Epidermal melanocyte (primary cell): ENCODE measurements around the gene KIF3A.

ENCODE experiments used
- DNase-seq: peaks from one replicate; pipeline ENCODE4 v3.0.0; 2011; ENCODE audit warnings: low spot score; ENCODE audit not compliant: insufficient read length

The KIF3A gene

DNA sequence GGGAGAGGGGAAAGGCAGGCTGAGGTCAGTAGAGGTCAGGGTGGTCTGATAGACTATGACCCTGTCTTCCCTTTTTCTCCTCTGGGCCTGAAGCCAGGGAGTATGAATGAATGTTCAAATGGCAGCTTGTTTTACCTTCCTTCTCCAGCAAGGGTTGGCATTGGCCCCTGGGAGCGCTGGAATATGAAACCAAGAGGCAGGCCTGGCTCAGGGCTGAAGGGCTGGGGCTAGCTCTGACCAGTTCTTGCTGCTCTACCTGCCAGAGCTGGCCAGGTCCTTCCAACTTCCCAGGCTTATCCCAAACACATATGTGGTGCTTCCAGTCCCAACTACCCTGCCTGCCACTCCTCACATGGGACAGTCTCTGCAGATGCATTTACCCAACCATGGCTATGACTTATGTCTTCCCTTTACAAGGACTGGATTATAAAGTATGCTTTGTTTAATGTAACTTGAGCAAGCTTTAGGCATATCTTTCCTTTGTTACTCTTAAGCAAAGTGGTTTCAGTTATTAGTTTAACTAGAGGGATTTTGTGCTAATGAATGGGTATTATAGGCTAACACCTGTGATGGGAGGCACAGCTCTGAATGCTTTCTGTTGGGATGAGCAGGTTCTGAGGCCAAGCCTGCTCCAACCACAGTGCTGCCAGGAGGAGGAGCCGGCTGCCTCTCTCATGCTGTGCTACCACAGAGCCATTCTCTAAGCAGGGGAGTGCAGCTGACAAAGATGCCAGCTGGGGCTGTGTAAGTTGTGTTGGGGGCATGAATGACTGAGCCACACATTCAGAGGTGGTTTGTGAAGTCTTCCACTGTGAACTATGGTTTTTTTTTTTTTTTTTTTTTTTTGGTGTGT lies 16.0 kb upstream of the KIF3A start:
- no peak for DNase-seq

GRCh38 chr5:132752581-132753125 lies 15.3 kb upstream of the KIF3A start:
- DNase-seq: no peak

DNA sequence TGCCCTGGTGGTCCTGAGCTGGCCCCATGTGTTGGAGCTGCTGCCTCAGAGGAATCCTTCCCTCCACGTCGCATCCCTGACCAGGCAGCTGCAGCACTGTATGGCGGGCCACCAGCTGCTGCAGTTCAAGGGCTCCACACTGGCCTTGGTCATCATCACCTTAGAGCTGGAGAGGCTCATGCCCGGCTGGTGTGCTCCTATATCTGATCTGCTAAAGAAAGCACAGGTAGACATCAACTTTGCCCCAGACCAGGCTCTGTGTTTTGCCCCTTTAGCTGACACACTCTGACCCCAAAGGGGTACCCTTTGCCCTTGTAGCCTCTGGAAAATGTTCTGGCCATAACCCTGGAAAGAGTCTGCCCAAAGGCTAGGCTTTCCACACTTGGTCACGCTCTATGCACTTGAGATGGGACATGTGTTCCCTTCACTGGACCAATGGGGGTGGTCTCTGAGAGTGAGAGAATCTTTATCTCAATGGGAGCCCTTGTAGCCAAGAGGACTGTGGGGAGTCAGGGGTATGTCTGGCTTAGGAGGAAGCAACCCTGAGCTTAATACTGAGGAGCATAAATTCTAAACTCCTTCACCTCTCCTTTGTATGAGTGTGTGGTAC lies 14.7 kb upstream of the KIF3A start:
- DNase-seq: no peak

DNA sequence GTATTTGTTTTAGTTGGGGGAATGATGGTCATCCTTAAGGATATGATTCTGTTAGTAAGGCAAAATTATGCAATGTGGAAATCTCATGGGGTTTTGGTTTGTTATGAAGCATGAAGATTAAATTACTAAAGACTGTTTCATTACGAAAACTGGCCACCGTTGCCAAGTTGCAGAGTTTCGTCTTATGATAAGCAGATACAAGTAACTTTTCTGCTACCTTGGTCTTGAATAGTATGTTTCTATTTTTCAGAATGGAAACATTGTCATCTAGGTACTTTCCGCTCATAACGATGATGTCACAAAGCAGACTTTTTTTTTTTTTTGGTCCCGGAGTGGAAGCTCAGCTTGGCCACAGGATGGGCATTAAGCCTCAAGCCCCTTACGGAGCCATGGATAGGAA lies 14.1 kb upstream of the KIF3A start:
- DNase-seq: no peak

- no peak for DNase-seq
Observed at GRCh38 chr5:132750471-132751230, 13.3 kb upstream of the KIF3A start.

DNA sequence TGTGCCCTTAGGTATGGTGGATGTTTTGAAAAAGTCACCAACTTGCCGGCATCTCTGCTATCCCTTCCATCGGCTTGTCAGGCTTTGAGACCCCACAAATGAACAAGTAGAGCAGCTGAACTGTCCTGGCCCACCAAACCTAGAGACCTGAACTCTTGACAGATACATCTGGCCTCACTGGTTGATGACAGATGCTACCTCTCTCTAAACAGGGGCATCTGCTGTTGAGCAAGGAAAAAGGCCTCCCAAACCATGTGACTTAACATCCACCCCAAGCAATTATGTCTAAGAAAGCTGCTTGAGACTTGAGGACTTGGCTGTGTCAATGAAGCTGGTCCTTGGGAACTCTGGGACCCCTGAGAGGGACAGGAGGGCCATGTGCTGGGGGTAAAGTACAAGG lies 12.2 kb upstream of the KIF3A start:
- no peak for DNase-seq

- no peak for DNase-seq
Observed at GRCh38 chr5:132748522-132749000, 11.2 kb upstream of the KIF3A start.

DNA sequence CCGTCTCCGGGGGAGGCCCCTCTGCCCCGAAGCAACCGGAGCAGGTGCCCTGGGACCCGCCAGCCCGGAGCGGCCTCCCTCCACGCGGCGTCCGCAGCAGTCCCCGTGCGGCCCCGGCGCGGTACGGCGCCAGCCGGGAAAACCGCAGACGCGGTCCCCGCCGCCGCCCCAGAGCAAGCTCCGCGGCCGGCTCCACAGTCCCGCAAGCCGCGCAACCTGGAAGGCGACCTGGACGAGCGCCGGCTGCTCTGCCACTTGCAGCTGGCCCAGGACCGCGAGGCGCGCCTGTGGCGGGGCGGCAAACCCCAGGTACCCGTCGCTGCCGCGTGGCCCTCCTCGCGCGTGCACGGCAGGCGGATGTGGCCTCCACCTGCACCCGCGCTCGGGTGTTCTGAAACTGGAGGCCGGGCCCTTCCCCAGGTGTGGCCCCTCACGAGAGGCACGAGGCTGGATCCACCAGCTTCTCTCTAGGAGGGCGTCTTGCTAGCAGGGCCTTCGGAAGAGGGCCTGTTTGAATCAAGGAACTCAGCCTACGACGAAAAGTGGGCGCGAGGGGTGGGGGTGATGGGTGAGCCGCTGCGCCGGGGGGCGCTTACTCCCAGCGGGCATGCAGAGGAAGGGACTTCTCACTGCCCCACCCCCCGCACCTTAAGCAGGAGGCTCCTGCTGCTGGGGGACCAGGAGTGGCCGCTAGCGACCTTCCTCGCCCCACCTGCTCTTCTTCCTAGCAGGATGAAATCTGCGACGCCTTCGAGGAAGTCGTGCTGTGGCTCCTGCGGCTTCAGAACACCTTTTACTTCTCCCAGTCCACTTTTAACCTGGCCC lies 10.5 kb upstream of the KIF3A start:
- DNase-seq: no peak

DNA sequence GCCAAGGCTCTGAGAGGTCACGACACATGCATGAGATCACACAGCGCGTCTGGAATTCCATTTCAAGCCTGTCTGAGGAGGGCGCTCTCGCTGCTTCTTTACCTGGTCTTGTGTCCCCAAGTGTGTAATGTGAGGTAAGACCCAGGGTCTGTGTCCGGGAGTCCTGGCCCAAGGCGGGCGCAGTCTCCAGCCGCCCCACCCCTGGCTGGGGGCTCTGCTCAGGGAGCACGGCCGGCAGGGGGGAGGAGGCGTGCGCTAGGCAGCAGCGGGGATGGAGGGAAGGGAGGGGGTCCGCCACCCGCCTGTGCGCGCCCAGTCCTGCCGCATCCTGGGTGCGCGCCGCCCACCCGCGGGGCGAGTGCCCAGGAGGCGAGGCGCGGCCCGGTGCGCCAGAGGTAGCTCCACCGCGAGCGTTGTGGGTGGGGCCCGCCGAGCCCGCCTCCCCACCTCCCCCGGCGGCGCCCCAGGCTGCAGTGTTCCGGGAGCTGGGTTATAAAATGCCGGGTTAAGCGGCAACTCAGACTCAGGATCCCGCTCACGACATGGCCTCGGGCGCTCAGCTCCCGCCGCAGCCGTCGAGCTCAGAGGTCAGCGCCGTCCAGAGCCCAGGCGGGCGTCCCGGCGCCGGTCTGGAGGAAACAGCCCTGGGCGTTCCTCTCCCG lies 9.7 kb upstream of the KIF3A start, which contains the start of gene CCNI2:
TSS of gene CCNI2 (plus strand) at position 473 of the 662 bp plus-strand sequence. CDS start at position 543, 70 bp downstream.
- no peak for DNase-seq

GRCh38 chr5:132746592-132746953 lies 9.2 kb upstream of the KIF3A start:
- no peak for DNase-seq

DNA sequence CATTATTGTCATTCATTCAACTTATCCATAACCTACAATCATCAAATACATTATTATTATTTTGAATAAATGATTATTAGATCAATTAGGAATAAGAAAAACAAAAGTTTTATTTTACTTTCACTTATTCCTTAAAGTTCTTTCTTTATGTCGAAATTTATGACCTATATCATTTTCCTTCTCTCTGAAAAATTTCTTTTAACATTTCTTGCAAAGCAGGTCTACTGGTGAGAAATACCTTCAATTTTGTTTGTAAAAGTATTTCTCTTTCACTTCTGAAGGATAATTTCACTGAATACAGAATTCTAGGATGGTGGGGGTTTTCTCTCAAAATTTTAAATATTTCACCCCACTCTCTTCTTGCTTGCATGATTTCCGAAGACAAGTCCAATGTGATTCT lies 7.3 kb upstream of the KIF3A start:
- no peak for DNase-seq

DNA sequence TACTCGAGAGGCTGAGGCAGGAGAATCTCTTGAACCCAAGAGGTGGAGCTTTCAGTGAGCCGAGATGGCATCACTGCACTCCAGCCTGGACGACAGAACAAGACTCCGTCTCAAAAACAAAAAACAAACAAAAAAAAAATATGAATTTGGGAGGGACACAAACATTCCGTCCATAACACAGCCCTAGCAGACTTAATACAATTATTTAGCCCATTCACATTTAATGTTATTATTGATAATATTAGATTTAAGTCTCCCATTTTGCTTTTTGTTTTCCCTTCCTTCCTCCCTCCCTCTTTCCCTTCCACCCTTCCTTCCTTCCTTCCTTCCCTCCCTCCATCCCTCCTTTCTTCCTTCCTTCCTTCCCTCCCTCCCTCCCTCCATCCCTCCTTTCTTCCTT lies 5.3 kb upstream of the KIF3A start:
- no peak for DNase-seq

DNA sequence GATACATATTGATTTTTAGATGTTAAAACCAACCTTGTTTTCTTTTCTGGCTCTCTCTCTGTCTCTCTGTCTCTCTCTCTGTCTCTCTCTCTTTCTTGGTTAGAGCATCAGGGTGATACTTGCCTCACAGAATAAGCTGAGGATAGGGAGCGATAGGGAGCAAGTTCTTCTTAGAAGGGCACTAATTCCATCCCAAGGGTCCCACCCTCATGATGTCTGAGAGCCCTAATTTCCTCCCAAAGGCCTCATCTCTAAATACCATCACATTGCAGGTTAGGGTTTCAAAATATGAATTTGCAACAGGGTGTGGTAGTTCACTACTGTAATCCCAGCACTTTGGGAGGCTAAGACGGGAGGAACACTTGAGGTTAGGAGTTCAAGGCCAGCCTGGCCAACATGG lies 4.8 kb upstream of the KIF3A start:
- DNase-seq: no peak

GRCh38 chr5:132739232-132739631 lies 1.9 kb upstream of the KIF3A start:
- no peak for DNase-seq

DNA sequence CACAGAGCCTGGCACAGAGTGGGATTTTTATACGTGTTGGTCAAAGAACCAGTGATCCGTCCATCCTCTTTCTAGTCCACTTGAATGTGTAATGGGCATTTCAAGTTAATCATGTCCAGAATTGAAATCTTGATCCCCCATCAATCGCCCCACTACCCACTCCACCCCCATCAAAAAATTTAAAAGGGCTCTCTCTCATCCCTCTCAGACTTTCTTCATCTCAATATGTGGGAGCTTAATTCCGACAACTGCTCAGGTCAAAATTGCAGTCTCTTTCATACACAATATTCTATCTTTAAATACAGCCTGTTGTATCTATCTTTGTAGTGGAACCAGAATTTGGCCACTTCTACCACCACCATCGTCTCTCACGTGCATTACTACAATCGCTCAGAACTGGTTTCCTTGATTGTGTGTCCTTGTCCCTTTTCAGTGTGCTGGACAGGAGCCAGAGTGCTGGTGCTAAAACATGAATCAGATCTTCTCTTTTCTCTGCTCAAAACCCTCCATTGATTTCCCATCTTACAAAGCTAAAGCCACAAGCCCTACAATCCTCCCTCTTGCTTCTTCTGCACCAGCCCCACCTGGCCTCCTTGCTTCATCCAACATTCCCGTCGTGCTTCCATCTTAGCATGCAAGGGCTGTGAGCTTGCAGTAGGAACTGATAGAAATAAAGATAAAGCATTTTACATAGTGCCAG lies 786 bp upstream of the KIF3A start:
- DNase-seq: no peak

DNA sequence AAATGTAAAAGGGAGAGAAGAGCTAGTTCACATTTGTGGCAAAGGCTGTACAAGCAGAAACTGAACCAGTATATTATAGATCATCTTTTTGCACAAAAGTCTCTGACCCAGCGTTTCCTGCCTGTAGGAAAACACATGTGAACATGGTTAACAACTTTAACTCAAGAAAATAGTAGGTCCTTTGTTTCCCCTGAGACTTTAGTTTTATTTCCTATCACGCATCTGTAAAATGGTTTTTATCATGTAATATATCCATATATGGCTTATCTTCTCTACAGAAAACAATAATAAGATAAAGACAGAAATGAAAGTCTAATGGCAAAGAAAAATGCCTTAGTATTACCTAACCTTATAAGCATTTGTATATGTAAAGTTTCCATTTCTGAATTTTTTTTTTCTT lies 2.7 kb downstream of the KIF3A start:
- no peak for DNase-seq

DNA sequence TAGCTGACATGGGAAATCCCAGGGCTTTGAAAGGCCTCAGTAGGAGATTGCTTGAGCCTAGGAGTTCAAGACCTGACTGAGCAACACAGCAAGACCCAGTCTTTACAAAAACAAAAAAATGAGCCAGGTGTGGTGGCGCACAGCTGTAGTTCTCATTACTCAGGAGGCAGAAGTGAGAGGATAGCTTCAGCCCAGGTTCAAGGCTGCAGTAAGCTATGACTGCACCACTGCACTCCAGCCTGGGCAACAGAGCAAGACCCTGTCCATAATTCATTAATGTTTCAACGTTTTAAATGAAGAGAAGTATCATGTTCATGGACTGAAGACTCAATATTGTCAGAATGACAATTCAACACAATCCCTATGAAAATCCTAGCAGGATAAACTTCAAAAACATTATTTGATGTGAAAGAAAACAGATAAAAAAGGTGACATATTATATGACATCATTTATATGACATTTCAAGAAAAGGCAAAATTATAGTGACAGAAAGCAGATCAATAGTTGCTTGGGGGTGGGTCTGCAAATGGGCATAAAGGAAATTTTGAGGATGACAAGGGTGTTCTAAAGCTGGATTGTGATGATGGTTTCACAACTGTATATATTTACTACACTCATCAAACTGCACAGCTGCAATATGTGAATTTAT lies 3.7 kb downstream of the KIF3A start:
- DNase-seq: no peak

DNA sequence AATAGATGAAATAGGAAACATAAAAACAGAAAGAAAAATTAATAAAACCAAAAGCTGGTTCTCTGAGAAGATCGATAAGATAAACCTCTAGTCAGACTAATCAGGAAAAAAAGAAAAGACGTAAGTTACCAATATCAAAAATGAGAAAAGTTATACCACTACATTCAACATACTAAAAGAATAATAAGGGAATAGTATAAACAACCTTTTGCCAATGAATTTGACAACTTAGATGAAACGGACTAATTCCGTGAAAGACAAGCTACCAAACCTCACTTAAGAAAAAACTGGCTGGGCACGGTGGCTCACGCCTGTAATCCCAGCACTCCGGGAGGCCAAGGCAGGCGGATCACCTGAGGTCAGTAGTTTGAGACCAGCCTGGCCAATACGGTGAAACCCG lies 7.5 kb downstream of the KIF3A start:
- no peak for DNase-seq

DNA sequence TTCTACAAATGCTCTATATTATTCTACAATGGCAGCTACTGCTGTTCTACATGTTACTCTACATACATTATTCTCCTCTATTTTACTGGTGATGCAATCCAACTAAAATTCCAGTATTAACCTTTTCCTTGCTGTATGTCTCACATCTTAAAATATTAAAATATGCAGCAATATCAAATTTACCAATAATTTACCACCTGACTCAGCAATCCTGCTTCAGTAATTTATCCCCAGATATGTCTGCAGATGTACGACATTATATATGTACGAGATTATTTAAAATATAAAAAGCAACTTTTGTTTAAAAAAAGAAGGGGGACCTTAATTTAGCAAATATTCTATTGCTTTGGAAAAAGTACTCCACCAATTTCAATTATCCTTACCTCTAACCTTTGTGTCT lies 11.6 kb downstream of the KIF3A start:
- no peak for DNase-seq
